CD4-positive, CD25-positive, alpha-beta regulatory T cell (primary cell): ENCODE data around the gene OIT3. TPM values are rescaled to one million over a fixed set of nuclear protein-coding genes. Genes with fewer than 3 reads are reported as not detected.
"Not testable (repeated sequence)": the region's sequence is repeated elsewhere in the genome, so short reads cannot be mapped to it uniquely, and the experiment has no call there.

Experiments
- ATAC-seq, 2 donors: fragments of 150-1000 bp; cut with Tn5 transposase; one replicate each; pipeline ENCODE4 v1.10.0; 2021; ENCODE audit warnings: low read depth in 2 of 2, moderate number of reproducible peaks in 2 of 2, moderate library complexity in 1 of 2
- DNase-seq, 3 donors: peaks; one replicate each; pipeline versions ENCODE4 v3.0.0 to v3.0.0-alpha.2; 2012 to 2022; ENCODE audit warnings: mixed read lengths in 1 of 3
- H3K27ac ChIP-seq: one replicate; pipeline ENCODE4 v1.7.0; 2013; ENCODE audit warnings: mild to moderate bottlenecking, low read length; ENCODE audit not compliant: insufficient read depth, poor library complexity, severe bottlenecking
- H3K27me3 ChIP-seq: one replicate; pipeline ENCODE4 v1.7.0; 2013; ENCODE audit warnings: low read length; ENCODE audit not compliant: control insufficient read depth, insufficient read depth
- H3K36me3 ChIP-seq: one replicate; pipeline ENCODE4 v1.7.0; 2013; ENCODE audit warnings: mild to moderate bottlenecking, low read length, moderate library complexity; ENCODE audit not compliant: control insufficient read depth, insufficient read depth
- H3K4me1 ChIP-seq: 2 replicates; pipeline ENCODE4 v1.7.0; 2013; ENCODE audit warnings: mild to moderate bottlenecking, low read length; ENCODE audit not compliant: insufficient read depth, control insufficient read depth, poor library complexity, severe bottlenecking
- H3K4me3 ChIP-seq: one replicate; pipeline ENCODE4 v1.7.0; 2013; ENCODE audit warnings: low read depth, mild to moderate bottlenecking, low read length, moderate library complexity
- H3K9me3 ChIP-seq, 2 experiments: 1 replicate in 1 of 2; 2 replicates in 1 of 2; pipeline ENCODE4 v1.7.0; 2013; ENCODE audit warnings: low read length in 2 of 2, mild to moderate bottlenecking in 1 of 2, moderate library complexity in 1 of 2; ENCODE audit not compliant: control insufficient read depth in 2 of 2
- H3K27ac Mint-ChIP-seq, 3 donors: one replicate each; pipeline ENCODE4 v1.8.0; 2020 to 2022; ENCODE audit warnings: mild to moderate bottlenecking in 3 of 3, mixed read lengths in 3 of 3, moderate library complexity in 2 of 3
- H3K27me3 Mint-ChIP-seq: one replicate; pipeline ENCODE4 v1.8.0; 2022; ENCODE audit warnings: mild to moderate bottlenecking, mixed read lengths
- H3K36me3 Mint-ChIP-seq: one replicate; pipeline ENCODE4 v1.8.0; 2020; ENCODE audit warnings: mixed read lengths
- H3K4me1 Mint-ChIP-seq, 4 donors: one replicate each; pipeline ENCODE4 v1.8.0; 2020 to 2022; ENCODE audit warnings: mixed read lengths in 4 of 4, mild to moderate bottlenecking in 1 of 4
- H3K4me3 Mint-ChIP-seq, 4 donors: one replicate each; pipeline ENCODE4 v1.8.0; 2020 to 2022; ENCODE audit warnings: mild to moderate bottlenecking in 4 of 4, mixed read lengths in 4 of 4, moderate library complexity in 3 of 4
- H3K9me3 Mint-ChIP-seq, 7 donors: one replicate each; pipeline ENCODE4 v1.8.0; 2020 to 2022; ENCODE audit warnings: mixed read lengths in 7 of 7, mild to moderate bottlenecking in 3 of 7, moderate library complexity in 2 of 7
- polyA plus RNA-seq, 4 donors: library from polyadenylated mRNA; unstranded; fragments of 300-500 nt; fragmentation: Illumina TruSeq; gene quantifications; one replicate each; pipeline ENCODE4 v1.2.3, GENCODE V29; 2021
- total RNA-seq: library from RNA; stranded (reverse); gene quantifications from one replicate; pipeline ENCODE4 v1.2.3, GENCODE V29; 2022

Gene OIT3
- total and polyA plus RNA-seq, 5 donors from 2014 or later, result not detected

- peak in 1 of 3 donors; percentile 14 for DNase-seq
- H3K27ac ChIP-seq, result no peak overlapping the region
Measured at GRCh38 chr10:72887043-72887442, 6.5 kb upstream of the OIT3 start.

GRCh38 chr10:72888151-72888638, 5.3 kb upstream of the OIT3 start:
- peak overlapping the region in 2 of 3 donors; percentile 5 to 7 for H3K27ac Mint-ChIP-seq
- peaks cover 6% of the 10 kb centered on the region for H3K36me3 ChIP-seq
- no peak for ATAC-seq
- no peak overlapping the region for H3K4me3 Mint-ChIP-seq
- peaks cover 6 to 18% (median 10%) of the 10 kb centered on the region in 4 donors for H3K4me1 Mint-ChIP-seq
- peaks cover 25% of the 10 kb centered on the region for H3K36me3 Mint-ChIP-seq
- no peak overlapping the region for H3K4me3 ChIP-seq
- no peak overlapping the region for H3K27ac ChIP-seq
- DNase-seq, result no peak
- H3K9me3 ChIP-seq, result no peaks in the 10 kb centered on the region
- H3K27me3 ChIP-seq, result no peaks in the 10 kb centered on the region
- H3K9me3 Mint-ChIP-seq, result peaks cover 0 to 2% (median 0%) of the 10 kb centered on the region in 7 donors
- H3K4me1 ChIP-seq, result no peaks in the 10 kb centered on the region
- peaks cover 3% of the 10 kb centered on the region for H3K27me3 Mint-ChIP-seq

More at GRCh38 chr10:72887043-72887442, 6.5 kb upstream of the OIT3 start:
- H3K4me1 ChIP-seq, result no peaks in the 10 kb centered on the region
- no peaks in the 10 kb centered on the region for H3K27me3 ChIP-seq
- H3K9me3 ChIP-seq, result no peaks in the 10 kb centered on the region
- H3K4me3 ChIP-seq, result no peak overlapping the region
- Mint-ChIP-seq H3K27me3 (no peaks in the 10 kb centered on the region), H3K27ac (peak overlapping the region; percentile 7 to 84 (median 20)), H3K4me3 (peak overlapping the region in 2 of 4 donors; percentile 23 to 68), H3K9me3 (peaks cover 0 to 6% (median 2%) of the 10 kb centered on the region in 7 donors), H3K36me3 (peaks cover 34% of the 10 kb centered on the region), H3K4me1 (peaks cover 6 to 18% (median 10%) of the 10 kb centered on the region in 4 donors)
- no peak for ATAC-seq
- H3K36me3 ChIP-seq, result peaks cover 6% of the 10 kb centered on the region

GRCh38 chr10:72889391-72889831, 4.1 kb upstream of the OIT3 start:
- Mint-ChIP-seq H3K9me3 (peaks cover 0 to 2% (median 0%) of the 10 kb centered on the region in 7 donors), H3K36me3 (peaks cover 20% of the 10 kb centered on the region), H3K4me3 (no peak overlapping the region), H3K27me3 (peaks cover 11% of the 10 kb centered on the region), H3K27ac (no peak overlapping the region), H3K4me1 (peaks cover 6 to 18% (median 10%) of the 10 kb centered on the region in 4 donors)
- Histone ChIP-seq H3K4me1 (no peaks in the 10 kb centered on the region), H3K27ac (no peak overlapping the region), H3K36me3 (peaks cover 6% of the 10 kb centered on the region), H3K4me3 (no peak overlapping the region), H3K27me3 (peaks cover 2% of the 10 kb centered on the region), H3K9me3 (no peaks in the 10 kb centered on the region)
- ATAC-seq (no peak), DNase-seq (no peak)

- Mint-ChIP-seq H3K27me3 (peaks cover 14% of the 10 kb centered on the region), H3K27ac (no peak overlapping the region), H3K36me3 (peaks cover 20% of the 10 kb centered on the region), H3K9me3 (peaks cover 0 to 2% (median 0%) of the 10 kb centered on the region in 7 donors), H3K4me3 (no peak overlapping the region), H3K4me1 (peaks cover 6 to 18% (median 10%) of the 10 kb centered on the region in 4 donors)
- Histone ChIP-seq H3K27me3 (peaks cover 4% of the 10 kb centered on the region), H3K27ac (no peak overlapping the region), H3K9me3 (no peaks in the 10 kb centered on the region), H3K4me3 (no peak overlapping the region), H3K36me3 (peaks cover 6% of the 10 kb centered on the region), H3K4me1 (no peaks in the 10 kb centered on the region)
- no peak for ATAC-seq
- no peak for DNase-seq
Measured at GRCh38 chr10:72890086-72890485, 3.5 kb upstream of the OIT3 start.

GRCh38 chr10:72895236-72895850, 1.8 kb downstream of the OIT3 start:
- no peak overlapping the region for H3K27ac Mint-ChIP-seq
- DNase-seq (no peak), ATAC-seq (no peak)
- H3K9me3 ChIP-seq, result no peaks in the 10 kb centered on the region
- H3K27ac ChIP-seq, result no peak overlapping the region
- no peaks in the 10 kb centered on the region for H3K4me1 ChIP-seq
- H3K36me3 ChIP-seq, result no peaks in the 10 kb centered on the region
- H3K4me3 ChIP-seq, result no peak overlapping the region
- no peaks in the 10 kb centered on the region for H3K4me1 Mint-ChIP-seq
- H3K9me3 Mint-ChIP-seq, result peaks cover 0 to 4% (median 0%) of the 10 kb centered on the region in 7 donors
- no peak overlapping the region for H3K4me3 Mint-ChIP-seq
- H3K36me3 Mint-ChIP-seq, result no peaks in the 10 kb centered on the region
- H3K27me3 ChIP-seq, result peaks cover 7% of the 10 kb centered on the region
- H3K27me3 Mint-ChIP-seq, result peaks cover 19% of the 10 kb centered on the region

- Mint-ChIP-seq H3K4me1 (no peaks in the 10 kb centered on the region), H3K9me3 (peaks cover 0 to 2% (median 0%) of the 10 kb centered on the region in 7 donors), H3K36me3 (no peaks in the 10 kb centered on the region), H3K4me3 (no peak overlapping the region), H3K27ac (no peak overlapping the region), H3K27me3 (peaks cover 25% of the 10 kb centered on the region)
- H3K36me3 ChIP-seq, result no peaks in the 10 kb centered on the region
- no peak for DNase-seq
- no peak overlapping the region for H3K27ac ChIP-seq
- no peak overlapping the region for H3K4me3 ChIP-seq
- ATAC-seq, result no peak
- peaks cover 7% of the 10 kb centered on the region for H3K27me3 ChIP-seq
- H3K9me3 ChIP-seq, result no peaks in the 10 kb centered on the region
- no peaks in the 10 kb centered on the region for H3K4me1 ChIP-seq
Measured at GRCh38 chr10:72898616-72899015, 5.1 kb downstream of the OIT3 start.

- H3K4me1 Mint-ChIP-seq, result no peaks in the 10 kb centered on the region
- Histone ChIP-seq H3K36me3 (no peaks in the 10 kb centered on the region), H3K4me3 (no peak overlapping the region), H3K27ac (no peak overlapping the region), H3K9me3 (no peaks in the 10 kb centered on the region), H3K4me1 (no peaks in the 10 kb centered on the region), H3K27me3 (peaks cover 4% of the 10 kb centered on the region)
- H3K27me3 Mint-ChIP-seq, result peaks cover 18% of the 10 kb centered on the region
- H3K9me3 Mint-ChIP-seq, result peaks cover 0 to 2% (median 0%) of the 10 kb centered on the region in 7 donors
- H3K27ac Mint-ChIP-seq, result no peak overlapping the region
- no peak overlapping the region for H3K4me3 Mint-ChIP-seq
- ATAC-seq (no peak), DNase-seq (no peak)
- no peaks in the 10 kb centered on the region for H3K36me3 Mint-ChIP-seq
Measured at GRCh38 chr10:72899545-72899944, 6.0 kb downstream of the OIT3 start.

- H3K27me3 ChIP-seq, H3K27ac ChIP-seq, H3K4me3 Mint-ChIP-seq, H3K27ac Mint-ChIP-seq, H3K4me1 ChIP-seq, H3K9me3 Mint-ChIP-seq, DNase-seq, H3K36me3 Mint-ChIP-seq, ATAC-seq, H3K4me1 Mint-ChIP-seq, H3K9me3 ChIP-seq, H3K4me3 ChIP-seq, H3K36me3 ChIP-seq: not testable (repeated sequence)
- peaks cover 19% of the 10 kb centered on the region for H3K27me3 Mint-ChIP-seq
Measured at GRCh38 chr10:72903941-72904446, 10.5 kb downstream of the OIT3 start.
